Measurements from ENCODE around the gene C20orf173. TPM values are rescaled to one million over a fixed set of nuclear protein-coding genes. Genes with fewer than 3 reads are reported as not detected.

The C20orf173 gene
- total and polyA plus RNA-seq, 12 donors = not detected

DNA sequence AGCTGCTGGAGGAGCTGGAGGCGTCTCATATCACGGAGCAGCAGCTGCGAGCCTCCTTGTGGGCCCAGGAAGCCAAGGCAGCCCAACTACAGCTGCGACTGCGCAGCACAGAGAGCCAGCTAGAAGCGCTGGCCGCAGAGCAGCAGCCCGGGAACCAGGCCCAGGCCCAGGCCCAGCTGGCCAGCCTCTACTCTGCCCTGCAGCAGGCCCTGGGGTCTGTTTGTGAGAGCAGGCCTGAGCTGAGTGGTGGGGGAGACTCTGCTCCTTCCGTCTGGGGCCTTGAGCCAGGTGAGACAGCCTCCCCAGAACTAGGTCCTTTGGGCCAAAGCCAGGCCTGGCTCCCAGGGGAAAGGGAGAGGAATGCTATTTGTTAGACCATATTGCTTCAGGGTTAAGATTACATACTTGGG is 31.7 kb downstream of the C20orf173 start:
- H3K4me3 ChIP-seq = no peak overlapping the region
- intact Hi-C loops (cut with DNase I) = no loop called here
- no peaks in the 10 kb centered on the region for H3K9me3 ChIP-seq
- 76% methylated on average over 9 of the region's 9 CpGs for WGBS, 2 donors
- peaks cover 0 to 100% (median 63%) of the 10 kb centered on the region in 9 donors for H3K36me3 ChIP-seq
- H3K4me1 ChIP-seq = peaks cover 0 to 18% (median 0%) of the 10 kb centered on the region in 9 donors
- peak; percentile 64 to 73 for DNase-seq
- TF ChIP-seq, protein P1, sequence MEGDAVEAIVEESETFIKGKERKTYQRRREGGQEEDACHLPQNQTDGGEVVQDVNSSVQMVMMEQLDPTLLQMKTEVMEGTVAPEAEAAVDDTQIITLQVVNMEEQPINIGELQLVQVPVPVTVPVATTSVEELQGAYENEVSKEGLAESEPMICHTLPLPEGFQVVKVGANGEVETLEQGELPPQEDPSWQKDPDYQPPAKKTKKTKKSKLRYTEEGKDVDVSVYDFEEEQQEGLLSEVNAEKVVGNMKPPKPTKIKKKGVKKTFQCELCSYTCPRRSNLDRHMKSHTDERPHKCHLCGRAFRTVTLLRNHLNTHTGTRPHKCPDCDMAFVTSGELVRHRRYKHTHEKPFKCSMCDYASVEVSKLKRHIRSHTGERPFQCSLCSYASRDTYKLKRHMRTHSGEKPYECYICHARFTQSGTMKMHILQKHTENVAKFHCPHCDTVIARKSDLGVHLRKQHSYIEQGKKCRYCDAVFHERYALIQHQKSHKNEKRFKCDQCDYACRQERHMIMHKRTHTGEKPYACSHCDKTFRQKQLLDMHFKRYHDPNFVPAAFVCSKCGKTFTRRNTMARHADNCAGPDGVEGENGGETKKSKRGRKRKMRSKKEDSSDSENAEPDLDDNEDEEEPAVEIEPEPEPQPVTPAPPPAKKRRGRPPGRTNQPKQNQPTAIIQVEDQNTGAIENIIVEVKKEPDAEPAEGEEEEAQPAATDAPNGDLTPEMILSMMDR (IDR thresholded peaks at IDR 0.05) = peak in 1 of 9 donors; percentile 19
- peak; percentile 89 to 95 (median 93) for ATAC-seq
- H3K27me3 ChIP-seq = no peaks in the 10 kb centered on the region
- peak overlapping the region in 5 of 10 donors; percentile 15 to 58 (median 47) for H3K27ac ChIP-seq

DNA sequence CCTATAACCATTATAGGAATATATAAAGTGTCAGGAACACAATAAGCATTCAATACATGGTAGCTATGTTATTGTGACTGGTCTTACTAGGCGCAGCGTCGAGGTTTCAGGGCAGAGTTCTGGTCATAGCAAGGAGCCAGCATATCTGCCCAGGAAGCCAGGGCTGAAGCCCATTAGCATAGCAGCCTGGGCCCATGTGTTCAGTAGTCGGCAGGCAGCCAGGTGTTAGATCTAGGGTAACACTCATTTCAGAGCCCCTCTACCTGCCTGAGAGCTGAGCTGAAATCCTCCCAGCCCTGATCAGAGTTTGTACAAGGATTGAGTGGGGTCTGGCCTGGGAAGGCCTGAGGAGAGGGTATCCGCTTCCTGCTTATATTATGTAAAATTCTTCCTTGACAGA is 32.1 kb downstream of the C20orf173 start:
- Histone ChIP-seq H3K36me3 (peaks cover 0 to 100% (median 62%) of the 10 kb centered on the region in 9 donors), H3K27ac (peak overlapping the region in 7 of 10 donors; percentile 22 to 67 (median 47)), H3K4me1 (peaks cover 0 to 18% (median 0%) of the 10 kb centered on the region in 9 donors), H3K9me3 (no peaks in the 10 kb centered on the region), H3K27me3 (no peaks in the 10 kb centered on the region), H3K4me3 (no peak overlapping the region)
- ATAC-seq (peak in 6 of 8 donors; percentile 5 to 24 (median 19)), DNase-seq (no peak)
- WGBS, 2 donors = 76 to 79% methylated on average over 5 of the region's 5 CpGs
- TF ChIP-seq, protein P1 (IDR thresholded peaks at IDR 0.05) = no peak
- intact Hi-C loops (cut with DNase I) = no loop called here

DNA sequence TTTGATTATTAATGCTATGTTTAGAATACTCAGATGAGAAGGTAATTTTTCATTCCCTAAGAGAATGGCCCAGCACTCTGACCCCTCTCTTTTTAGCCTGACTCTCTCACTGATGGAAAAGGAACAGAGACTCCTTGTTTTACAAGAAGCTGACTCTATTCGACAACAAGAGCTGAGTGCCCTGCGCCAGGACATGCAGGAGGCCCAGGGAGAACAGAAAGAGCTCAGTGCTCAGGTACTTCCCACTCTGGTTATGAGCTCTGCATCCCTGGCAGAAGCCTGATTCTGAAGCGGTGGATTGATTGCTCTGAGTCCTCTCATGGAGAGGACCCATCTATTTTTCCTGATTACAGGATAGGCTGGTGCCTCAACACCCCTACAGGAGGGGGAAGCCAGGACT is 33.0 kb downstream of the C20orf173 start:
- Histone ChIP-seq H3K36me3 (peaks cover 0 to 100% (median 63%) of the 10 kb centered on the region in 9 donors), H3K27ac (peak overlapping the region in 5 of 10 donors; percentile 9 to 57 (median 46)), H3K4me3 (no peak overlapping the region), H3K9me3 (no peaks in the 10 kb centered on the region), H3K27me3 (no peaks in the 10 kb centered on the region), H3K4me1 (peaks cover 0 to 17% (median 0%) of the 10 kb centered on the region in 9 donors)
- TF ChIP-seq, protein P1 (IDR thresholded peaks at IDR 0.05) = no peak
- DNase-seq (no peak), ATAC-seq (no peak)
- intact Hi-C loops (cut with DNase I) = no loop called here
- WGBS, 2 donors = 94 to 95% methylated on average over 3 of the region's 3 CpGs

DNA sequence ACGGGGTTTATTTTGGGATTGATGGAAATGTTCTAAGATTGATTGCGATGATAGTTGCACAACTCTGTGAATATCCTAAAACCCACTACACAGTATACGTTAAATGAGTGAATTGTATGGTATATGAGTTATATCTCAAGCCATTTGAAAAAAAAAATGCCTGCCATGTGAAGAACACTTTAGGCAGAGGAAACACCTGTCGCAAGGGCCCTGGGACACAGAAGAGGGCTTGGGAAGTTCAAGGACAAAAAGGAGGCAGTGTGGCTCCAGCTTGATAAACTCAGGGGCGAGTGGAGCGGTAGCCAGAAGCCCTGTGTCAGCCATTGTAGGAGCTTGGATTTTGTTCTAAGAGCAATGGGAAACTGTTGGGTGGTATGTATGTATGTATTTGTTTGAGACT is 37.1 kb downstream of the C20orf173 start:
- intact Hi-C loops (cut with DNase I) = no loop called here
- H3K9me3 ChIP-seq = no peaks in the 10 kb centered on the region
- H3K4me1 ChIP-seq = peaks cover 0 to 25% (median 0%) of the 10 kb centered on the region in 9 donors
- H3K36me3 ChIP-seq = peaks cover 0 to 99% (median 52%) of the 10 kb centered on the region in 9 donors
- H3K27ac ChIP-seq = no peak overlapping the region
- DNase-seq = no peak
- no peak overlapping the region for H3K4me3 ChIP-seq
- H3K27me3 ChIP-seq = no peaks in the 10 kb centered on the region
- WGBS, 2 donors = 96 to 97% methylated on average over 6 of the region's 6 CpGs
- no peak for ATAC-seq
- TF ChIP-seq, protein P1 (IDR thresholded peaks at IDR 0.05) = no peak
